RWPE1 (cell line): ENCODE measurements around the gene ALPP.

Experiments
- CTCF ChIA-PET: fragments of 350-600 bp; sonication (Branson Sonifier 250); formaldehyde crosslinking; extraction: SDS; loops from one replicate; lab custom pipeline; 2021; lab: Yijun Ruan, JAX
- POLR2A ChIA-PET: fragments of 400-600 bp; formaldehyde crosslinking; extraction: SDS; loops from one replicate; lab custom pipeline; 2020; ENCODE audit warnings: antibody characterized with exemption; ENCODE audit not compliant: low non-redundant PET; lab: Yijun Ruan, JAX
- DNase-seq: peaks from one replicate; pipeline ENCODE4 v3.0.0; 2012; ENCODE audit warnings: low spot score
- H3K27ac ChIP-seq: fragments of 450-650 bp; 2 replicates; pipeline ENCODE4 v1.5.1; 2017
- CTCF ChIP-seq: fragments of 450-650 bp; conservative IDR thresholded peaks from 2 replicates; pipeline ENCODE4 v1.5.1; 2017; ENCODE audit warnings: low read depth, mild to moderate bottlenecking

Gene ALPP

GRCh38 chr2:232350804-232351685 lies 27.5 kb upstream of the ALPP start:
- CTCF ChIA-PET, result interaction anchor here (0.6 to 2.0 kb wide), 3 partner anchors 17 to 313 kb away, joined by 3 to 7 read pairs (median 6); partner anchors contain the start of gene ALPP
- DNase-seq, result no peak
- POLR2A ChIA-PET, result no interaction called here
- TF ChIP-seq CTCF, result no peak
- no peak overlapping the region for H3K27ac ChIP-seq

GRCh38 chr2:232351686-232352510 lies 26.7 kb upstream of the ALPP start:
- POLR2A ChIA-PET, result no interaction called here
- CTCF ChIA-PET, result interaction anchor here (0.6 to 0.7 kb wide), 3 partner anchors 27 to 1426 kb away, joined by 3 to 4 read pairs (median 3); partner anchors contain the start of gene ALPP
- H3K27ac ChIP-seq, result no peak overlapping the region
- no peak for TF ChIP-seq CTCF
- DNase-seq, result no peak

GRCh38 chr2:232352511-232353091 lies 25.9 kb upstream of the ALPP start:
- no peak for TF ChIP-seq CTCF
- H3K27ac ChIP-seq, result no peak overlapping the region
- CTCF ChIA-PET, result interaction anchor here (0.6 to 0.7 kb wide), 3 partner anchors 432 to 1427 kb away, joined by 3 to 4 read pairs (median 3); no protein-coding TSS in a partner anchor
- DNase-seq, result no peak
- POLR2A ChIA-PET, result no interaction called here

- no peak for TF ChIP-seq CTCF
- no peak for DNase-seq
- POLR2A ChIA-PET, result no interaction called here
- CTCF ChIA-PET, result interaction anchor here (0.6 kb wide), 1 partner anchor 432 kb away, joined by 3 read pairs; no protein-coding TSS in a partner anchor
- H3K27ac ChIP-seq, result no peak overlapping the region
Measured at GRCh38 chr2:232353096-232353495, 25.5 kb upstream of the ALPP start.

GRCh38 chr2:232353660-232354059 lies 24.9 kb upstream of the ALPP start:
- no peak for TF ChIP-seq CTCF
- POLR2A ChIA-PET, result no interaction called here
- CTCF ChIA-PET, result no interaction called here
- DNase-seq, result no peak
- no peak overlapping the region for H3K27ac ChIP-seq

GRCh38 chr2:232354069-232354468 lies 24.5 kb upstream of the ALPP start:
- POLR2A ChIA-PET, result no interaction called here
- TF ChIP-seq CTCF, result no peak
- no peak overlapping the region for H3K27ac ChIP-seq
- CTCF ChIA-PET, result no interaction called here
- no peak for DNase-seq
